SKM-1 (cell line): Measurements from ENCODE around the gene MCC.
"Not testable (repeated sequence)": the region's sequence is repeated elsewhere in the genome, so short reads cannot be mapped to it uniquely, and the experiment has no call there.

Experiments
- DNase-seq: peaks from one replicate; lab custom pipeline; 2025; ENCODE audit not compliant: unreplicated experiment; lab: John Stamatoyannopoulos, UW

The MCC gene

DNA sequence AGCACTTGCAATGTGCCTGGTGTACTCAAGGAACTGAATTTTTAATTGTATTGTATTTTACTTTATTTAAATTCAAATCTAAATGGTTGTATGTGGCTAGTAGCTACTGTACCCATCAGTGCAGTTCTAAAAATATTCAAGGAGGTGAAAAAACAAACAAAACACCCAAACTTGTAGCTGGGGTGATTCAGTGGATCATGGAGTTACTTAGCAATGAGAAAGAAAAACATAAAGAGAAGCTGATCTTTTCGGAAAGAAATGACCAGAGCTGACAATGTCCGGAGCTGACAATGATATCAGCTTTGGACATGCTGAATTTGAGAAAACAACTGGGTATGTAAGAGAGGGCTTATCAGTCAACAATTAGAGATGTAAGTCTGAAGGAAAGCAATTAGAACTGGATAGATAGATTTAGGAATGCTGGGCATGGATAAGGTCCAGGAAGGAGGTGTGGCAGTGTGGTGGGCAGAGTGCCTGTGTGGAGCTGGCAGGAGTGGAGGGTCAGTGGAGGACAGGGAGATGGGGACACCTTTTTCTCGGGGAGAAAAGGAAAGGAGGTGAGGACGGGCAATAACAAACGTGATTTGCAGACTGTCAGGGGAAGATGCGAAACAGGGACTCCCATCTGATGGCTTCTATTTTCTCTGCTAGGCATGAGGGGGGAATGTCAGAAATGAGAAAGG, 398.5 kb downstream of the MCC start:
- no peak for DNase-seq

DNA sequence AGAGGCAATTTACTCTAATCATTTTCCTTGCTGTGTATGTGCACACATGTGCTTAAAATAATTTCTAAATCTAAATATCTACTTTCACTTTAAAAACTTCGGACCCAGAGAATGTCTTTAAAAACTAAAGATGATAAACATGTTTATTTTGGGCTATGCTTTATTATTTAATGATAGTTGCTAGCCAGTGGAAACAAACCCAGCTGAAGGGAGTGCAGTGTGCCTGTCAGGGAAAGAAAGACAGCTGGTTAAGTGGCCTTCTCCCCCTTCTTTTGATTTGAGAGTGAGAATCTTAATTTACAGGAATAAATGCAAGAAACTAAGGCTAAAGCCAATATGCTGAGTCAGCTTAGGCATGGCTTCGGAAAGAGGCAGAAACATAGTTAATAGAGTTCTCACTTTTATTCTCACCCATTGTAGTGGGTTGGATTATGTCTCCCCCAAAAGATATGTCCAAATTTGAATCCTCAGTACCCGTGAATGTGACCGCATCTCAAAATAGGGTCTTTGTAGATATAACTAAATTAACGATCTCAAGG, 400.2 kb downstream of the MCC start:
- DNase-seq, result no peak

DNA sequence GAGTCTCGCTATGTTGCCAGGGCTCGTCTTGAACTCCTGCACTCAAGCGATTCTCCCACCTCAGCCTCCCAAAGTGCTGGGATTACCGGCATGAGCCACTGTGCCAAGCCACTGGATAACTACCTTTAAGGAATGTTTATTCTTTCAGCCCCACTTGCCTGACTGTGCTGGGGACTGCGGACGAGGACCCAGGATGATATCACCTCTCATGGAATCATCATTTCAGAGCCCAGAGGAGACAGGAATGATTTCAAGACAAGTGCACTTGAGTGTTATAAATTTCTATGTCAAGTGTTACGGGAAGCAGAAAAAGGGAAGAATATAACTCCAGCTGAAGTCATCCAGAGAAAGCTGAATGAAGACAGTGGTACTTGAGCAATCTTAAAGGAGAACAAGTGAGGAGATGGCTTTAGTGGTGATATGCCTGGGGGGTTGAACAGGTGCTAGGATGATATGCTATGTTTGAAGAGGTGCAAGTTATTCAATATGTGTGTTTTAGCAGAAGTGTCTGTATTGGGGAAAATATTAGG, 402.3 kb downstream of the MCC start:
- DNase-seq, result no peak

DNA sequence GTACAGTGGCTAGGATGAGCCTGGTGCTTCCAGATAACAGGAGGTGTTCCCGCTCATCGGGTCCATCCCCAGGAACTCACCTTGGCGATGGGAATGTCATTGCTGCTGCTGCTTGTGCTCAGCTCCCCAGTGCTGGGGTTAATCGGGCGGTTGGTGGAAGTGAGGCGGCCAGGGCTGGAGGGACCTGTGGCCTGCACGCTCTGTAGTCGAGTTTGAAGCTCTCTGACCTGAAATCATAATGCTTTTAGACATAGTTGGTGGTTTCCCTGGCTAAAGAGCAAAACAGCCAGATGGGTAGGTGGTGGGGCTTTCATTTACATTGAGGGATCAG, 403.2 kb downstream of the MCC start:
- DNase-seq, result no peak

DNA sequence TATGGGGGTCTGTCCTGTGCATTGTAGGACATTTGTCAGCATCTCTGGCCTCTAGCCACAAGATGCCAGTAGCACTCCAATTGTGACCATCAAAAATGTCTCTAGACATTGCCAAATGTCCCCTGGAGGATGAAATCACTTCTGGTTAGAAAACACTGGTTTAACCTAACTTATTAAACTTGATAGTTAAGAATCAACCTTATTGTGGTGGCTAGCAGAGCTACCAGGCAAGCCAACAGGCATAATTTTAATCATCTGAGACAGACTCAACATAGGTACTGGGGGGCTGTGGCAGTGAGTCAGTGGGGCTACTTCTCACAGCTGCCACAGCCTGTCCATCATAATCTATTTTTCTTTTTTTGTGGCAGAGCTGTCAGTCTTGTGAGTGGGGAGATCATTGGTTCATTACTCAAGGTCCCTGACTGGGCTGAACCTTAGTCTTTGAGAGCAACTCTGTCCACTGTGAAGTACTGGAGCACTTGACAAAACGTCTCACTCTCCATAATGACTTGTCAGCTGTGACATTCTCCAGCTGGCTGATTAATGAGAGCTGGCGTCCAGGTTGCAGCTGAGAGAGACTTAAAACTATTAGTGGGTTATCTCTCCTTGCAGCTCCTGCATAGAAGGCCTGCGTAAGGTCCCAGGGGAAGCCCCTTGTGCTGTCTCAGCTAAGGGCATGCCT, 403.7 kb downstream of the MCC start:
- no peak for DNase-seq

- no peak for DNase-seq
Measured at GRCh38 chr5:113083481-113083880, 404.8 kb downstream of the MCC start.

GRCh38 chr5:113082547-113082905, 405.7 kb downstream of the MCC start:
- DNase-seq, result no peak

DNA sequence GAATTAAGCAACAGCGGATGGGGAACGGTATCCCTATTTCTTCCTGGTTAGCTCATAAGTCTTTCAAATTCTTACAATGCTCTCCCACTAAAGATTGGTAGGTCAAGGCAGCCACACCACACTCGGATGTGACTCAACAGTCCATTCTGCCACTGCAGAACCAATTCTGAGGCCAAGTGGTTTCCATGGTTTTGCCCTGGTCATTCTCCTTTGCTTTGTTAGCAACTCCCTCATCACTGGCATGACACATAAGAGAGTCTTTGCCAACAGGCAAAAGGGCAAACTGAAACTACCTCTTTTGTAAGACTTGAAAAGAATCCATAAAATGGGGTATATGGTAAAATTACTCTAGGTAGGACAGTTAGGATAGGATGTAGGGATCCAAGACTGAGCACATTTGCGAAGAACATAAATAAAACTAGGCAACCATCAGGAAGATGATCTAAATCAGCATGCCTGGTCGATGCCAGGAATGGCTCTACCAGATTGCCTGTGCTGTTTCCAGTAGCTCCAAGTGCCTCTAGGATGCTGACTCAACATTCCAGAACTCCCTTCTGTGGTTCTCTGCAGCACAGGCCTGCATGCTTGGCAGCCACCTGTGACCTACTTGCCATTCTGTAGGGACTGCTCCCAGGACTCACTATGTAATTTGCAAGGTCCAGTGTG, 406.2 kb downstream of the MCC start:
- no peak for DNase-seq

GRCh38 chr5:113081091-113081839, 407.0 kb downstream of the MCC start:
- DNase-seq, result no peak

DNA sequence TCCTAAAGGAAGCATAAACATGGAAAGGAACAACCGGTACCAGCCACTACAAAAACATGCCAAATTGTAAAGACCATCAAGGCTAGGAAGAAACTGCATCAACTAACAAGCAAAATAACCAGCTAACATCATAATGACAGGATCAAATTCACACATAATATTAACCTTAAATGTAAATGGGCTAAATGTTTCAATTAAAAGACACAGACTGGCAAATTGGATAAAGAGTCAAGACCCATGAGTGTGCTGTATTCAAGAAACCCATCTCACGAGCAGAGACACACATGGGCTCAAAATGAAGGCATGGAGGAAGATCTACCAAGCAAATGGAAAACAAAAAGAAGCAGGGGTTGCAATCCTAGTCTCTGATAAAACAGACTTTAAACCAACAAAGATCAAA, 411.6 kb downstream of the MCC start:
- not testable (repeated sequence) for DNase-seq

GRCh38 chr5:113075019-113075418, 413.2 kb downstream of the MCC start:
- DNase-seq, result no peak

DNA sequence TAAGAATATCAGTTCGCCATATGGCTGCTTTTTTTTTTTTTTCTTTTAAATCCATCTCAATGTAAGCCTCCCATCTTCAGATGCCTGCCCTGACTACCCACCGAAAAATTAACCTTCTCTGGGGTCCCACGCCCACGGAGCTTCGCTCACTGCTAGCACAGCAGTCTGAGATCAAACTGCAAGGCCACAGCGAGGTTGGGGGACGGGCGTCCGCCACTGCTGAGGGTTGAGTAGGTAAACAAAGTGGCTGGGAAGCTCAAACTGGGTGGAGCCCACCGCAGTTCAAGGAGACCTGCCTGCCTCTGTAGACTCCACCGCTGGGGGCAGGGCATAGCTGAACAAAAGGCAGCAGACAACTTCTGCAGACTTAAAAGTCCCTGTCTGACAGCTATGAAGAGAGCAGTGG, 414.6 kb downstream of the MCC start:
- DNase-seq, result not testable (repeated sequence)

DNA sequence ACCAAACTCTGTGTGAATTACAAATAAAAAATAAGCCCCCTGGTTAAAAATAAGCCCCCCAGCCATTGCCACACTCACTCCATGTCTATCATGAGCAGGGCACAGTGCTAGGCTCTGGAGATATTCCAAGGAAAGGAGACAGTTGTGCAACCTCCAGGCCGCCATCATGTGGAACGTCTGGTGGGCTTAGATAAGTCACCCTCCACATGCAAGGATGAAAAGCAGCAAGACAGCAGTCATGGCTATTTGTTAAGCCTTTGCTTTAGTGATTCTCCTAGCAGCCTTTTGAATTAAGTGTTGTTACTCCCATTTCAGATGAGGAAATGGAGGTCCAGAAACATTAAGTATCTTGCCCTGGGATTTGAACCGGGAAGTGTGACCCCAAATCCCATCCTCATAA, 416.9 kb downstream of the MCC start:
- DNase-seq, result no peak

- DNase-seq, result no peak
Measured at GRCh38 chr5:113070901-113071300, 417.4 kb downstream of the MCC start.

- no peak for DNase-seq
Measured at GRCh38 chr5:113068559-113068958, 419.7 kb downstream of the MCC start.

GRCh38 chr5:113067635-113068344, 420.5 kb downstream of the MCC start:
- DNase-seq, result no peak

GRCh38 chr5:113065626-113066025, 422.6 kb downstream of the MCC start:
- DNase-seq, result no peak

GRCh38 chr5:113064806-113065205, 423.4 kb downstream of the MCC start:
- DNase-seq, result no peak

DNA sequence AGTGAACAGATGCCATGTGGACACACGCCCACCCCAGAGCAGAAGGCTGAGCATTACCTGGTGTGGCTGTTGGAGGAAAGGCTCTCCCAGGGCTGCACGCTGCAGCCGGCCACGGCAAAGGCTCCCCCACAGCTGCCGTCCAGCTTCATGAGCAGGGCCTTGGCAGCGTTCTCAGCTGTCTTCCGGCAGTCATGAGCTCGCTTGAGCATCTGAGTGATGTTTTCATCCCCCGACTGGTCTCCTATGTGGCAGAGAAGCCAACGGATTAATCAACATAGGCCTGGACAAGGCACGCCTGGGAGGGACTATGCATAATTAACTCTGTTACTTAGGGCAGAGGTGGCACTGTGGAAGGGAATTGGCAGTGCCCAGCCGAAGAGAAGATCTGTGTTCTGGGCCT, 424.3 kb downstream of the MCC start:
- no peak for DNase-seq

- no peak for DNase-seq
Measured at GRCh38 chr5:113062869-113063508, 425.3 kb downstream of the MCC start.
